GM12891 (cell line): ENCODE results near the gene GDF7.

Source experiments
- POLR2A ChIP-seq: IDR thresholded peaks from 2 replicates; pipeline ENCODE4 v1.6.1; 2011; ENCODE audit warnings: low read depth, low read length, control low read depth
- POLR2AphosphoS5 ChIP-seq: IDR thresholded peaks from 2 replicates; pipeline ENCODE4 v1.6.1; 2011; ENCODE audit warnings: low read depth, low read length, control low read depth
- TAF1 ChIP-seq: IDR thresholded peaks from 2 replicates; pipeline ENCODE4 v1.6.1; 2011; ENCODE audit warnings: low read depth, low read length, control low read depth

- TF ChIP-seq TAF1, result no peak
- no peak for TF ChIP-seq POLR2A
- no peak for TF ChIP-seq POLR2AphosphoS5
Observed at GRCh38 chr2:20654535-20654813, 12.5 kb upstream of the GDF7 start.
